Heart right ventricle (tissue), 16 donors: ENCODE data around the gene MOSPD3. TPM values are rescaled to one million over a fixed set of nuclear protein-coding genes. Genes with fewer than 3 reads are reported as not detected.

Source experiments
- ATAC-seq, 8 donors: fragments of 200-7000 bp; cut with Tn5 transposase; one replicate each; pipeline ENCODE4 v1.9.1; 2020; ENCODE audit warnings: mild to moderate bottlenecking in 8 of 8, moderate library complexity in 8 of 8, moderate number of reproducible peaks in 1 of 8
- DNase-seq, 2 donors: peaks; one replicate each; pipeline ENCODE4 v3.0.0-alpha.2; 2020
- H3K27ac ChIP-seq, 10 donors: fragments of 200-600 bp; sonication (generic) in 2 of 10; one replicate each; pipeline versions ENCODE4 v1.5.0 to v1.8.0; 2020 to 2022; ENCODE audit warnings: mild to moderate bottlenecking in 3 of 10
- H3K27me3 ChIP-seq, 7 donors: fragments of 200-600 bp; one replicate each; pipeline ENCODE4 v1.8.0; 2021 to 2022; ENCODE audit warnings: mild to moderate bottlenecking in 2 of 7
- H3K36me3 ChIP-seq, 9 donors: fragments of 200-600 bp; sonication (generic) in 1 of 9; one replicate each; pipeline versions ENCODE4 v1.5.0 to v1.8.0; 2020 to 2022; ENCODE audit warnings: mild to moderate bottlenecking in 2 of 9
- H3K4me1 ChIP-seq, 9 donors: fragments of 200-600 bp; sonication (generic) in 1 of 9; one replicate each; pipeline versions ENCODE4 v1.5.0 to v1.8.0; 2020 to 2022; ENCODE audit warnings: mild to moderate bottlenecking in 4 of 9
- H3K4me3 ChIP-seq, 10 donors: fragments of 200-600 bp; sonication (generic) in 2 of 10; one replicate each; pipeline versions ENCODE4 v1.5.0 to v1.8.0; 2020 to 2022; ENCODE audit warnings: mild to moderate bottlenecking in 7 of 10, moderate library complexity in 2 of 10
- H3K9me3 ChIP-seq, 11 donors: fragments of 200-600 bp in 10 of 11; sonication (generic) in 2 of 11; one replicate each; pipeline versions ENCODE4 v1.5.0 to v1.8.0; 2013 to 2022; ENCODE audit warnings: mild to moderate bottlenecking in 2 of 11, control low read depth in 1 of 11, moderate library complexity in 1 of 11
- CTCF ChIP-seq, 9 donors: fragments of 200-600 bp; sonication (generic) in 2 of 9; IDR thresholded peaks; one replicate each; pipeline versions ENCODE4 v1.5.0 to v1.8.0; 2021 to 2022; ENCODE audit warnings: antibody characterized with exemption in 9 of 9, mild to moderate bottlenecking in 5 of 9, moderate library complexity in 1 of 9
- WGBS, 2 donors: extraction: QIAGEN DNeasy Blood & Tissue Kit; methylation state at CpG; one replicate each; pipeline ENCODE4 v1.1.7; 2013; ENCODE audit warnings: inconsistent platforms in 1 of 2; 5-methylcytosine and 5-hydroxymethylcytosine counted together
- intact Hi-C, 10 donors: fragments of 100-400 bp; cut with DNase I; formaldehyde crosslinking; loops; one replicate each; pipeline versions ENCODE4 v1.11.1 to v1.14.2; 2022
- polyA plus RNA-seq, 2 donors: library from polyadenylated mRNA; stranded (reverse); fragments of 200-250 nt; gene quantifications; one replicate each; pipeline ENCODE4 v1.2.3, GENCODE V29; 2013
- total RNA-seq, 10 donors: library from RNA; stranded (reverse); fragmentation: NEBNext Ultra II Directional in 3 of 10; extraction: Animal tissue kit (Norgen Biotek cat#: 25700) in 3 of 10; gene quantifications; one replicate each; pipeline versions ENCODE4 v1.2.1 to v1.2.4, GENCODE V29; 2021 to 2023
- donor health status: Arrhythmogenic right ventricular cardiomyopathy.
- donor health status: ischemic (EF 13 %, LVEDD 7.1; RV severe dilation, severe dysfunction).
- donor health status: healthy with polysubstance abuse.
- donor health status: DM: no; HTN: yes; CAD: no.
- donor health status: DM: no; HTN: no; CAD: no.
- donor health status: ischemic (EF 25% LVEDD 6.9; RV normal size, moderate dysfunction).
- donor health status: ischemic (EF 25% LVEDD 5.7; RV mildly dilated, moderate dysfunction).
- donor health status: healthy.
- donor health status: DM: yes; HTN: yes; CAD: no.
- donor health status: Ischemic cardiomyopathy.
- donor health status: ischemic (EF 35%, LVEDD 5.7; RV mildly dilated, moderate dysfunction).
- donor health status: nonischemic (EF 11% LVEDD 7.7; RV severe dilation, severe dysfunction).
- donor health status: DM: yes; HTN: yes; CAD: no.
- donor health status: PGD.
- donor health status: ischemic (EF 29% LVEDD 5.4; RV normal size, mild dysfunction).
- donor health status: nonischemic (EF 23%, LVEDD 6.1; RV moderate dilation, normal function).

Gene MOSPD3
- total and polyA plus RNA-seq, 12 donors, result 8.0 to 12.6 (median 10.9) TPM

DNA sequence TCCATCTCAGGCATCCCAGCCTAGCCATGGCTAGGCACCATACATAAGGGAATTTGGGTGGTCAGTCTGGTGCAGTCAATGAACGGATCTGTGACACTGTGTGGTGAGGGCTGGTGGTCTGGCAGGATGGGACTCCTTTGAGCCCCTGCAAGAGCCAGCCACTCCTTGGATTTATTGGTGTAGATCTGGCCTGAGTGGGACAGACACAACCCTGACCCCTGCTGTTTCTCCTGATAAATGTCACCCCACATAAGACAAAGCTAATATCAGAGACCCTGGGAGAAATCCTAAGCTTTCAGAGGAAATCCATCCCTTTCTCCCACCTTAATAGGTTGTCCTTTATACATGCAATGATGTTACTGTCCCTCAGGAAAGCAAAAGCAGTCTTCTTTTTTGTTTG is 23.9 kb upstream of the MOSPD3 start:
- Histone ChIP-seq H3K27me3 (peaks cover 0 to 14% (median 0%) of the 10 kb centered on the region in 7 donors), H3K4me3 (no peak overlapping the region), H3K9me3 (no peaks in the 10 kb centered on the region), H3K27ac (no peak overlapping the region), H3K36me3 (no peaks in the 10 kb centered on the region), H3K4me1 (peaks cover 5 to 51% (median 39%) of the 10 kb centered on the region in 9 donors)
- intact Hi-C loops, result no loop called here
- 79 to 87% methylated on average over 1 of the region's 1 CpG for WGBS, 2 donors
- ATAC-seq (no peak), DNase-seq (no peak)
- peak in 7 of 9 donors; percentile 25 to 48 (median 28) for TF ChIP-seq CTCF (IDR thresholded peaks at IDR 0.05)

DNA sequence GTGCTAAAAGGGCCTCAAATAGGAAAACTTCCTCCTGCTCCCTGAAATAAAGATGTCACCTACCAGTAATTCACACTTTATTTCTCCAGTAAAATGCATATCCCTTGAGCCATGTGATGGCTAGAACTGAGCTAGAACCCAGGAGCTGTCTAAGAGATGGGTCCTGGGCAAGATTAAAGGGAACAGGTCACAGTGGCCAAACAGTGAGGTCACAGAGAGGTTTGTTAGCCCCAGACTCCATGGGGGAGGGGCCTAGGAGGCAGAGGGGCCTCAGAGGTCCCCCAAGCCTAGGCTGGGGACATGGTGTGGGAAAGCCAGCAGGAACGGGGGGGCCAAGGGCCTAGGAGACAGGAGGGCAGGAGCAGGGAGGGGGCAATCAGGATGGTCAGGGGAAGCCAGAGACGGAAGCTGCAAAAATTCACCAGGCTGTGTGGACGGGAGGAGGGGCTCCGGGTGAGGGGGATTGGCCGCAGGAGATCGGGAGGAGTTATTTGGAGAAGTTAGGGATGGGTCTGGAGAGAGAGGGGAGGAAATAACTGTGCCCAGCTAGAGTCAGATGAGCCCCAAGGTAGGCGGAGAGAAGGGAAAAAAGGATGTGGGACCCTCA is 22.9 kb upstream of the MOSPD3 start:
- ATAC-seq (no peak), DNase-seq (no peak)
- Histone ChIP-seq H3K4me1 (peaks cover 4 to 41% (median 29%) of the 10 kb centered on the region in 9 donors), H3K36me3 (no peaks in the 10 kb centered on the region), H3K9me3 (no peaks in the 10 kb centered on the region), H3K27me3 (peaks cover 0 to 14% (median 0%) of the 10 kb centered on the region in 7 donors), H3K4me3 (peak overlapping the region in 7 of 10 donors; percentile 24 to 47 (median 41)), H3K27ac (peak overlapping the region in 8 of 10 donors; percentile 60 to 84 (median 70))
- intact Hi-C loops, result no loop called here
- 52 to 56% methylated on average over 7 of the region's 7 CpGs for WGBS, 2 donors
- TF ChIP-seq CTCF (IDR thresholded peaks at IDR 0.05), result no peak

- WGBS, 2 donors, result 29 to 44% methylated on average over 20 of the region's 20 CpGs
- H3K9me3 ChIP-seq, result no peaks in the 10 kb centered on the region
- TF ChIP-seq CTCF (IDR thresholded peaks at IDR 0.05), result no peak
- intact Hi-C loops, result no loop called here
- H3K4me3 ChIP-seq, result peak overlapping the region in 8 of 10 donors; percentile 13 to 47 (median 38)
- peaks cover 0 to 14% (median 0%) of the 10 kb centered on the region in 7 donors for H3K27me3 ChIP-seq
- H3K27ac ChIP-seq, result peak overlapping the region in 9 of 10 donors; percentile 58 to 84 (median 70)
- H3K4me1 ChIP-seq, result peaks cover 4 to 33% (median 22%) of the 10 kb centered on the region in 9 donors
- peak; percentile 61 to 71 for DNase-seq
- H3K36me3 ChIP-seq, result no peaks in the 10 kb centered on the region
- ATAC-seq, result no peak
Observed at GRCh38 chr7:100590077-100590737, 22.1 kb upstream of the MOSPD3 start.

DNA sequence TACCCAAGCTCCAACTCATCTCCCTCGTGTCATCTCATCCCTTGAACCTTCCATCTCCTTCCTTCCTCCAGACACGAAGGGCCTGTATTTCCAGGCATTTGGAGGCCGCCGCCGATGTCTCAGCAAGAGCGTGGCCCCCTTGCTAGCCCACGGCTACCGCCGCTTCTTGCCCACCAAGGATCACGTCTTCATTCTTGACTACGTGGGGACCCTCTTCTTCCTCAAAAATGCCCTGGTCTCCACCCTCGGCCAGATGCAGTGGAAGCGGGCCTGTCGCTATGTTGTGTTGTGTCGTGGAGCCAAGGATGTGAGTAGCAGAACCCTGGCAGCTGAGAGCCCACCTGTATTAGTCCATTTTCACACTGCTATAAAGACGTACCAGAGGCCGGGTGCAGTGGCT is 20.7 kb upstream of the MOSPD3 start:
- DNase-seq (no peak), ATAC-seq (no peak)
- WGBS, 2 donors, result 95% methylated on average over 17 of the region's 17 CpGs
- peaks cover 4 to 30% (median 19%) of the 10 kb centered on the region in 9 donors for H3K4me1 ChIP-seq
- no peaks in the 10 kb centered on the region for H3K36me3 ChIP-seq
- peaks cover 0 to 14% (median 0%) of the 10 kb centered on the region in 7 donors for H3K27me3 ChIP-seq
- no peak overlapping the region for H3K27ac ChIP-seq
- H3K4me3 ChIP-seq, result no peak overlapping the region
- intact Hi-C loops, result no loop called here
- TF ChIP-seq CTCF (IDR thresholded peaks at IDR 0.05), result no peak
- H3K9me3 ChIP-seq, result no peaks in the 10 kb centered on the region
